Endothelial cell of umbilical vein (primary cell): ENCODE data around the gene TREML1. TPM values are rescaled to one million over a fixed set of nuclear protein-coding genes. Genes with fewer than 3 reads are reported as not detected.

Experiments used
- BruUV-seq: library from RNA; stranded (reverse); fragments of 400-500 nt; replicated peaks from 2 replicates; lab custom pipeline; 2021; lab: Mats Ljungman, UMichigan
- CTCF ChIA-PET: fragments of 300-600, 350-600 bp; sonication (Branson Sonifier 250); formaldehyde crosslinking; loops from one replicate; lab custom pipeline; 2021; ENCODE audit warnings: antibody characterized with exemption, inconsistent platforms; lab: Charles Lee
- POLR2A ChIA-PET: fragments of 300-600, 350-600 bp; sonication (Branson Sonifier 250); formaldehyde crosslinking; loops from one replicate; lab custom pipeline; 2021; ENCODE audit warnings: antibody characterized with exemption, inconsistent platforms; lab: Charles Lee
- DNase-seq: peaks from one replicate; pipeline ENCODE4 v3.0.0-alpha.2; 2011; ENCODE audit warnings: low read depth, low spot score
- FAIRE-seq: peaks from 2 replicates; lab custom pipeline; 2011; peaks lifted over from hg19 to GRCh38; lab: Jason Lieb, UNC
- H2AFZ ChIP-seq: 2 replicates; pipeline ENCODE4 v1.6.0; 2012; ENCODE audit warnings: low read depth, low read length, control low read depth, inconsistent platforms
- H3K27ac ChIP-seq: 2 replicates; pipeline ENCODE4 v1.5.1; 2011; ENCODE audit warnings: low read depth, mild to moderate bottlenecking, control low read depth, low read length, moderate library complexity; ENCODE audit not compliant: insufficient read depth
- H3K27me3 ChIP-seq, 2 experiments: 2 replicates each; pipeline versions ENCODE4 v1.6.0 to v1.6.1; 2011; ENCODE audit warnings: low read length in 2 of 2, mixed read lengths in 1 of 2; ENCODE audit not compliant: control insufficient read depth in 2 of 2, insufficient read depth in 2 of 2
- H3K36me3 ChIP-seq, 2 experiments: 2 replicates in 1 of 2; 3 replicates in 1 of 2; pipeline ENCODE4 v1.5.1; 2011; ENCODE audit warnings: low read length in 2 of 2, mild to moderate bottlenecking in 1 of 2, moderate library complexity in 1 of 2; ENCODE audit not compliant: control insufficient read depth in 2 of 2, insufficient read depth in 2 of 2; ENCODE audit errors: extremely low read depth in 1 of 2
- H3K4me1 ChIP-seq: 3 replicates; pipeline ENCODE4 v1.5.1; 2011; ENCODE audit warnings: mild to moderate bottlenecking, low read length; ENCODE audit not compliant: control insufficient read depth, insufficient read depth; ENCODE audit errors: extremely low read depth
- H3K4me2 ChIP-seq: 2 replicates; pipeline ENCODE4 v1.6.1; 2011; ENCODE audit warnings: low read length, control low read depth, mixed read lengths; ENCODE audit not compliant: insufficient read depth
- H3K4me3 ChIP-seq, 3 experiments: fragments of 200-600 bp in 1 of 3; sonication (generic), shearing (Covaris generic) in 1 of 3; replicated peaks in 1 of 3; 2 replicates each; pipeline ENCODE4 v1.5.1; 2011 to 2016; ENCODE audit warnings: control low read depth in 3 of 3, low read length in 3 of 3, mild to moderate bottlenecking in 2 of 3, inconsistent platforms in 1 of 3, low read depth in 1 of 3, moderate library complexity in 1 of 3; ENCODE audit not compliant: insufficient read depth in 1 of 3
- H3K79me2 ChIP-seq: 2 replicates; pipeline ENCODE4 v1.6.0; 2012; ENCODE audit warnings: low read length, inconsistent platforms; ENCODE audit not compliant: control insufficient read depth, insufficient read depth
- H3K9ac ChIP-seq: replicated peaks from 2 replicates; pipeline ENCODE3; 2011; ENCODE audit warnings: low read length, control low read depth; ENCODE audit not compliant: insufficient read depth; ENCODE audit errors: extremely low read depth
- H3K9me1 ChIP-seq: replicated peaks from 3 replicates; pipeline ENCODE4 v1.6.0; 2011; ENCODE audit warnings: mild to moderate bottlenecking, low read length; ENCODE audit not compliant: control insufficient read depth, insufficient read depth; ENCODE audit errors: extremely low read depth
- H3K9me3 ChIP-seq: replicated peaks from 2 replicates; pipeline ENCODE4 v1.5.1; 2012; ENCODE audit warnings: low read length, inconsistent platforms; ENCODE audit not compliant: control insufficient read depth, insufficient read depth
- H4K20me1 ChIP-seq: replicated peaks from 2 replicates; pipeline ENCODE3; 2011; ENCODE audit warnings: mild to moderate bottlenecking, low read length; ENCODE audit not compliant: control insufficient read depth, insufficient read depth; ENCODE audit errors: extremely low read depth
- CTCF ChIP-seq, 2 donors: IDR thresholded peaks; 1 replicate in 1 of 2; 2 replicates in 1 of 2; pipeline ENCODE4 v1.5.1; 2011; ENCODE audit warnings: low read length in 2 of 2, mild to moderate bottlenecking in 2 of 2, moderate library complexity in 2 of 2, control low read depth in 1 of 2, inconsistent platforms in 1 of 2, low read depth in 1 of 2; ENCODE audit not compliant: insufficient read depth in 1 of 2; ENCODE audit errors: extremely low read depth in 1 of 2
- EZH2 ChIP-seq: IDR thresholded peaks from 2 replicates; pipeline ENCODE4 v1.6.1; 2012; ENCODE audit warnings: borderline replicate concordance, low read depth, mild to moderate bottlenecking, moderate library complexity, low read length, inconsistent platforms; ENCODE audit not compliant: severe bottlenecking
- FOS ChIP-seq: IDR thresholded peaks from 2 replicates; pipeline ENCODE4 v1.6.1; 2011; ENCODE audit warnings: mild to moderate bottlenecking, low read length, moderate library complexity, borderline replicate concordance; ENCODE audit not compliant: insufficient read depth
- GATA2 ChIP-seq: IDR thresholded peaks from 2 replicates; pipeline ENCODE4 v1.7.0; 2011; ENCODE audit warnings: low read depth, mild to moderate bottlenecking, moderate library complexity, mixed read lengths, low read length; ENCODE audit not compliant: insufficient read length, insufficient read depth
- JUN ChIP-seq: IDR thresholded peaks from 2 replicates; pipeline ENCODE4 v1.6.1; 2011; ENCODE audit warnings: borderline replicate concordance, low read depth; ENCODE audit not compliant: insufficient read length, insufficient read depth
- MAX ChIP-seq: IDR thresholded peaks from 2 replicates; pipeline ENCODE4 v1.6.1; 2011; ENCODE audit not compliant: insufficient read depth, insufficient read length
- MYC ChIP-seq: IDR thresholded peaks from one replicate; pipeline ENCODE4 v1.6.1; 2011; ENCODE audit warnings: mild to moderate bottlenecking, low read depth, low read length
- POLR2A ChIP-seq: IDR thresholded peaks from 2 replicates; pipeline ENCODE4 v1.6.1; 2012; ENCODE audit warnings: low read depth, mild to moderate bottlenecking, control low read depth, low read length
- POLR2AphosphoS5 ChIP-seq: IDR thresholded peaks from 2 replicates; pipeline ENCODE4 v1.6.1; 2012; ENCODE audit warnings: low read depth, mild to moderate bottlenecking, control low read depth, low read length, moderate library complexity; ENCODE audit not compliant: insufficient read depth
- dilution Hi-C: fragments of 300-500 bp; cut with MboI; formaldehyde crosslinking; loops from one replicate; pipeline ENCODE4 v1.15.0; 2019; ENCODE audit warnings: low sequenced_read_pairs; ENCODE audit not compliant: extremely low pct_ligation_motif_present
- intact Hi-C: fragments of 100-400 bp; cut with micrococcal nuclease; formaldehyde crosslinking; loops from one replicate; pipeline ENCODE4 v1.10.0; 2022
- polyA plus RNA-seq, 4 experiments: library from polyadenylated mRNA; depleted of rRNA in 3 of 4; stranded (reverse) in 3 of 4; unstranded in 1 of 4; fragments of >200 nt; gene quantifications; 2 replicates each; pipeline versions ENCODE4 v1.2.1 to v1.2.3, GENCODE V29; 2011 to 2012; ENCODE audit warnings: missing spikeins in 1 of 4
- total RNA-seq: library from RNA; stranded (reverse); gene quantifications from 2 replicates; pipeline ENCODE4 v1.2.3, GENCODE V29; 2021

Gene TREML1
- total and polyA plus RNA-seq, 2 donors (not counting 3 experiments of a cell fraction or from before 2014, with no cell fraction given) = not detected

- Histone ChIP-seq H3K4me1 (no peaks in the 10 kb centered on the region), H3K27me3 (peaks cover 6 to 12% of the 10 kb centered on the region in 2 experiments), H3K9me3 (no peaks in the 10 kb centered on the region), H3K79me2 (no peaks in the 10 kb centered on the region), H3K4me2 (no peak overlapping the region), H3K27ac (no peak overlapping the region), H2AFZ (no peak overlapping the region), H4K20me1 (no peaks in the 10 kb centered on the region), H3K9me1 (no peaks in the 10 kb centered on the region), H3K36me3 (no peaks in the 10 kb centered on the region), H3K4me3 (no peak overlapping the region), H3K9ac (no peak overlapping the region)
- dilution Hi-C loops = no loop called here
- ChIA-PET CTCF (interaction anchor here (1.4 kb wide), 1 partner anchor 18 kb away, joined by 3 read pairs; no protein-coding TSS in a partner anchor), POLR2A (no interaction called here)
- intact Hi-C loops = no loop called here
- DNase-seq (no peak), FAIRE-seq (no peak)
- no peak for TF ChIP-seq GATA2
- no peak for TF ChIP-seq FOS
- no peak for TF ChIP-seq CTCF (IDR thresholded peaks at IDR 0.05; ENCODE audit: extremely low read depth in 1 of 2, insufficient read depth in 1 of 2, low read depth in 1 of 2, low read length in 2 of 2)
- TF ChIP-seq POLR2AphosphoS5 = no peak
- no peak for TF ChIP-seq JUN
- TF ChIP-seq MAX = no peak
- no peak for TF ChIP-seq POLR2A
- TF ChIP-seq MYC = no peak
- no peak for TF ChIP-seq EZH2
- no TSS peak for BruUV-seq
Measured at GRCh38 chr6:41179163-41179562, 25.0 kb upstream of the TREML1 start.
